GM12873 (cell line): Measurements from ENCODE around the gene IGLON5.

Experiments
- CTCF ChIP-seq: IDR thresholded peaks from 2 replicates; pipeline ENCODE4 v1.5.1; 2012; ENCODE audit warnings: low read depth, mild to moderate bottlenecking, moderate library complexity, low read length, control low read depth; ENCODE audit not compliant: insufficient read depth; ENCODE audit errors: missing control alignments

Gene IGLON5

GRCh38 chr19:51311351-51312257 lies at the start of gene IGLON5:
TSS of gene IGLON5 (plus strand) at chr19:51311644. CDS start at chr19:51311848, 204 bp downstream.
- TF ChIP-seq CTCF: no peak

GRCh38 chr19:51263808-51264207 lies 47.6 kb upstream of the IGLON5 start:
- TF ChIP-seq CTCF: no peak

- no peak for TF ChIP-seq CTCF
Observed at GRCh38 chr19:51271067-51271466, 40.4 kb upstream of the IGLON5 start.

- no peak for TF ChIP-seq CTCF
Observed at GRCh38 chr19:51272183-51272810, 39.1 kb upstream of the IGLON5 start.

GRCh38 chr19:51274049-51274770 lies 37.2 kb upstream of the IGLON5 start:
- TF ChIP-seq CTCF: no peak

- TF ChIP-seq CTCF: no peak
Observed at GRCh38 chr19:51277112-51277511, 34.3 kb upstream of the IGLON5 start.

- TF ChIP-seq CTCF: no peak
Observed at GRCh38 chr19:51282335-51282734, 29.1 kb upstream of the IGLON5 start.
